ENCODE measurements around the gene TMEM107.
"Not testable (repeated sequence)": the region's sequence is repeated elsewhere in the genome, so short reads cannot be mapped to it uniquely, and the experiment has no call there.

Gene TMEM107

GRCh38 chr17:8189711-8190477 is 13.7 kb upstream of the TMEM107 start, which contains the start of gene BORCS6:
Gene BORCS6, minus strand, starts transcription at chr17:8190180. Its CDS starts 40 bp downstream, at chr17:8190140.
- DNase-seq (ENCODE audit: insufficient read length, low spot score) (no peak), FAIRE-seq (peak; percentile 93)

- no peak for DNase-seq (ENCODE audit: insufficient read length, low spot score)
- FAIRE-seq = no peak
These were observed 13.0 kb upstream of the TMEM107 start for GRCh38 chr17:8189041-8189710.

DNA sequence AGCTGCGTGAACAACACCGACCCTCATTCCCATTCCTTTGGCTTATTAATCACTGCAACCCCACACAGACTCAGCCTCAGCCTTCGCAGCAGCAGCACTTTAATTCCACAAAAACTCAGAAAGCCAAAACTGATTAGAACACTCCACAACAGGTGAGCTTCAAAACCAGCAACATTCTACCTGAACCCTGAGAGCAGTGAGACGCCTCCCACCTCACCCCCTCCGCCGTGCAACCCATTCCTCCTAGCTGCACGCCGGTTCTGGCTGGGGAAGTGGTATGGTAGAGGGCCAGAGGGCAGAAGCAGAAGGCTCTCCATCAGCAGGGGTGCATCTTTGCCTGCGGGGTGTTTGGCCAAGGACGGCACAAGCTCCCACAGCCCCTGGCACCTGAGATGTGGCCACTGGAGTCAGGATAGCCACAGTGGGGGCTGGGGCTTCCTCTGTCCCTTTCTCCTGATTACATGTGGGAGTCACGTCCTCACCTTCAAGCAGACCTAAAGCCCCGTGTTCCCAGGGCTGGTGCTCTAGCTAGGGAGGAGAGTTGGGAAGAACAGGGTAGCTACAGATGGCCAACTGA is 12.2 kb upstream of the TMEM107 start:
- no peak for FAIRE-seq

GRCh38 chr17:8187517-8188262 is 11.5 kb upstream of the TMEM107 start:
- FAIRE-seq (peak; percentile 96), DNase-seq (ENCODE audit: insufficient read length, low spot score) (no peak)

More for the DNA sequence above, 12.2 kb upstream of the TMEM107 start:
- no peak for DNase-seq (ENCODE audit: insufficient read length, low spot score)

GRCh38 chr17:8186787-8187516 is 10.8 kb upstream of the TMEM107 start:
- DNase-seq (ENCODE audit: insufficient read length, low spot score) (no peak), FAIRE-seq (no peak)

- no peak for DNase-seq (ENCODE audit: insufficient read length, low spot score)
- FAIRE-seq = no peak
These were observed 10.2 kb upstream of the TMEM107 start for GRCh38 chr17:8186446-8186786.

DNA sequence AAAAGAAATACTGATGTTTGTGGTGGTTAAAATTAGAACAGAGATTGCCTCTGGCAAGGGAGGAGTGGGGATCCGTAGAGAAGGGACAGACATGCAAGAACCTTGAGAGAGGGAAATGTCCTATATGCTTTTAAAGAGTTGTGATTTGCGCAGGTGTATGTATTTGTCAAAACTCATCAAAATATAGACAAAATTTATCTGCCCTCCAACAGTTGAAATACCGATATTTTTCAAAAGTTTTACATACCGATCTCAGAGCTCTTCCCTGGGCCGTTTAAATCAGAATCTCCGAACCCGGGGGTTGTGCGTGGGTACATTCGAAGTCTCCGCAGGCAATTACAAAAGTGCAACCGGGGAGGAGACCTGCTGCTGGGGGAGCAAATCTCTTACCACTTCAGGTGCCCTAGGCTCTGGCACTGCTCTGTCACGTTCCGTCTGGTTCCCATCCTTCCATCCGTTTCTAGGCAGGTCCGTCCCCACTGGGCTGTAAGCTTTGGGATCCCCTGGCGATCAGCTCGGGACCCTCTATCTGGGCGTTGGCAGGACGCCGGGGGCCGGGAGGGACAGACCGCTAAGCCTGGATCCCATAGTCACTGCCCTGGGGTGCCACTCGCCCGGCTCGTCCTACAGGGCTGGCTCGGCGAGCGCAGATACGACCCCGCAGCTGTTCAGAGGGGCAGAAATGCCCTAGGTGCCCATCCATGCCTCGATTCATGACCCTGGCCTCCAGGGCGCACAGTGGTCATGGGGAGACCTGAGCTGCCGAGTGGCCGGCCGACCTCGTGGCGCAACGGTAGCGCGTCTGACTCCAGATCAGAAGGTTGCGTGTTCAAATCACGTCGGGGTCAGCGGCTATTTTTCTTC is 9.6 kb upstream of the TMEM107 start:
- FAIRE-seq (peak; percentile 93), DNase-seq (ENCODE audit: insufficient read length, low spot score) (no peak)

DNA sequence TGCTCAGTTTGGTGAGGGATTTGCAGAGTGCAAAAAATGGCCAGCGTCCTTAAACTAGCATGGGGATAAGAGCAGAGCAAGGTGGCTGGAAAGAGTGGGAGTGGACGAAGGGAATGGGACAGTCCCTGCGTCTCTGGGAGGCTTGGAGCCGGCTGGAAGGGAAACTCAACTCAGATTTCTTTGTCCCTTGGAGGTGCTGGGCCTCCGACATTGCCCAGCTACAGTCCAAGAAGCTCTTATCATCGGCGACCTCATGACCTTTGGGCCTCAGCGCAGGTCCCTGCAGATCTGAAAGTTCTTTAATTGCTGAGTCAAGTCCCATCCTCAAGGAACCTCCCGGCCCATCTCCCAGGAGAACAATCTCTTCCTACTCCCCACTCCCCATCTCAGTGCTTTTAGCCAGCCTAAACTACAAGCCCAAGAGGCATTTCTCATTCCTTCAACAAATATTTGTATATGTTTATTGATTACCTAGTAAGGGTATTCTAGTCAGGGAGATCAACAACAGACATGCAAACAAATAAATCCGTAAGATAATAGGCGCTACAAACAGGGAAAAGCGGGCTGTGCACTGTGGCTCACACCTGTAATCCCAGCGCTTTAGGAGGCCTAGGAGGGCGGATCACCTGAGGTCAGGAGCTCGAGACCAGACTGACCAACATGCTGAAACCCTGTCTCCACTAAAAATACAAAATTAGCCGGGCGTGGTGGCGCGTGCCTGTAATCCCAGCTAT is 985 bp upstream of the TMEM107 start:
- DNase-seq (ENCODE audit: insufficient read length, low spot score) (no peak), FAIRE-seq (no peak)

- FAIRE-seq (peak; percentile 4), DNase-seq (ENCODE audit: insufficient read length, low spot score) (no peak)
These were observed 384 bp downstream of the TMEM107 start for GRCh38 chr17:8175795-8176196.

DNA sequence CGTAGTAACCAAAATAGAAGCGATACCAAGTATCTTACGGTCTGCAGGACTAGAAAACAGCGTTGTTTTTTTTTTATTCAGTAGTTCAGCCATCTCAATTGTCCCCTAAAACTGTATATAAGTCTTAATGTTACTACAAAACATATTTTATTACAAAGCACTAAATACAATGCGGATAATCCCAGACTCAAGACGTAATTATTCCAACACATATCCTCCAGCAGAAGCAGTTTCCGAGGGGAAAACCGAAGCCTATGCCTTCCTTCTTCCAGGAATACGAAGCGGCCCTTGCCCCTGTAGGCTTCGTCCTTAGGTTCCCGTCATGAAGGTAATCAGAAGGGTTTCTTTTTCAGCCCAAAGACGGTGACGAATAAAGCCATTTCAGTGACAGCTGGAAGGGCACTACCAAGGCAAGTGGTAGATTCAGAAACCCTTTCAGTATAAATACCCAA is 2.3 kb downstream of the TMEM107 start:
- peak; percentile 8 for FAIRE-seq
- no peak for DNase-seq (ENCODE audit: insufficient read length, low spot score)

- DNase-seq (ENCODE audit: insufficient read length, low spot score) = no peak
These were observed 2.9 kb downstream of the TMEM107 start for GRCh38 chr17:8173056-8173870.

DNA sequence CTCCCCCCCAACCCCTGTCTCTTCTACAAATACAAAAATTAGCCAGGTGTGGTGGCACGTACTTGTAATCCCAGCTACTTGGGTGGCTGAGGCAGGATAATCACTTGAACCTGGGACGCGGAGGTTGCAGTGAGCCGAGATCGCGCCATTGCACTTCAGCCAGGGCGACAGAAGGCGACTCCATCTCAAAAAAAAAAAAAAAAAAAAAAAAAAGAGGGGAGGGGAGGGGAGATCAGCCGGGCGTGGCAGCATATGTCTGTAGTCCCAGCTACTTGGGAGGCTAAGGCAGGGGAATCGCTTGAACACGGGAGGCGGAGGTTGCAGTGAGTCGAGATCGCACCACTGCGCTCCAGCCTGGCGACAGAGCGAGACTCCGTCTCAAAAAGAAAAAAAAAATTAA is 6.0 kb downstream of the TMEM107 start:
- not testable (repeated sequence) for DNase-seq (ENCODE audit: insufficient read length, low spot score); FAIRE-seq

More at GRCh38 chr17:8173056-8173870, 2.9 kb downstream of the TMEM107 start:
- FAIRE-seq = peak; percentile 92

DNA sequence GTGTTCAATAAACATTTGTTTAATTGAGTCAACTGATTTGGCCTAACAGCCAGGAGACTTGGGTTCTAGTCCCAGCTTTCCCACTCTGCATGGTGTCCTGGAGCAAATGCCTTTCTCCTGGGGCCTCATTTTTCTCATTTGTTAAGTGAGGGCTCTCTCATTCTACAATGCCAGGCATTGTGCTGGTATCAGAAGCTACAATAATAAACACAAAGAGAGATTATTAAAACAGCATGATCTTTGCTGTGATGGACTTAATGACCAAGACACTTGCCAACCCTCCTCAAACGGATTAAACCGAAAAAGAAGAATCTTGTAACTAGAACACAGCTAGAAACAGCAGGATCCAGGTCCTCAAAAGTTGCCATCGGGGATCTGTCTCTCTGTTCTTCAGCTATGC is 8.7 kb downstream of the TMEM107 start:
- DNase-seq (ENCODE audit: insufficient read length, low spot score) = no peak
- no peak for FAIRE-seq

- FAIRE-seq (no peak), DNase-seq (ENCODE audit: insufficient read length, low spot score) (no peak)
These were observed 9.4 kb downstream of the TMEM107 start for GRCh38 chr17:8166731-8167130.

DNA sequence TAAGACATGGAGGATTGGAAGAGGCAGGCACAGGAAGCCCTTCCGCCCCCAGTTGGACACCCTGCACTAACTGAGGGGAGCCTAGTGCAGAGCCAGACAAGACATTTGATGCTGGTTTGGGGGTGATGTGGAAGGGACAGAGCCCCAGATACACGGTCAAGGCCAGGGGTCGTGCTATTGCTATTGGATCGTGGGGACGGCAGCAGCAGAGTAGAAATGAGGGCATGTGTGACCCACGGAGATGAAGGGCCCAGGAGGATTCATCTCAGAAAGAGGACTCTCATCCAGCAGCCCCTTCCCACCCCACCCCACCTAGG is 11.4 kb downstream of the TMEM107 start:
- no peak for FAIRE-seq
- no peak for DNase-seq (ENCODE audit: insufficient read length, low spot score)

- peak; percentile 76 for FAIRE-seq
These were observed 12.0 kb downstream of the TMEM107 start for GRCh38 chr17:8163978-8164814.

More at GRCh38 chr17:8163978-8164814, 12.0 kb downstream of the TMEM107 start:
- DNase-seq (ENCODE audit: insufficient read length, low spot score) = no peak

Data from GM19239 (cell line).